K562 (cell line): Measurements from ENCODE around the gene PRPH2. TPM values are rescaled to one million over a fixed set of nuclear protein-coding genes. Genes with fewer than 3 reads are reported as not detected.
A peak's percentile ranks its signal among the peaks of the same experiment; 100 is the strongest.

Source experiments
- ARHGAP35 ChIP-seq: fragments of 450-650 bp; IDR thresholded peaks from 2 replicates; pipeline ENCODE4 v1.6.1; 2018; ENCODE audit not compliant: partially characterized antibody
- DDX20 ChIP-seq: fragments of 450-650 bp; IDR thresholded peaks from 2 replicates; pipeline ENCODE4 v1.6.1; 2016; ENCODE audit warnings: missing genetic modification characterization, low read depth, mild to moderate bottlenecking, missing compliant biosample characterization, moderate library complexity
- FUS ChIP-seq: fragments of 200-400 bp; formaldehyde crosslinking; optimal IDR thresholded peaks from 2 replicates; pipeline ENCODE3; 2017; ENCODE audit warnings: low read depth, low read length
- HDAC1 ChIP-seq, 2 experiments: fragments of 450-650 bp; IDR thresholded peaks; 2 replicates each; pipeline ENCODE4 v1.6.1; 2016 to 2017; ENCODE audit warnings: inconsistent platforms in 1 of 2, mild to moderate bottlenecking in 1 of 2, moderate library complexity in 1 of 2
- HOXB6 ChIP-seq: fragments of 250-450 bp; sonication (Bioruptor Pico); IDR thresholded peaks from 2 replicates; pipeline ENCODE4 v1.5.1; 2022; ENCODE audit warnings: mild to moderate bottlenecking, borderline replicate concordance
- MEIS2 ChIP-seq: fragments of 450-650 bp; IDR thresholded peaks from 2 replicates; pipeline ENCODE4 v1.6.1; 2014; ENCODE audit warnings: mild to moderate bottlenecking; ENCODE audit not compliant: partially characterized antibody
- MIER1 ChIP-seq: fragments of 450-650 bp; IDR thresholded peaks from 2 replicates; pipeline ENCODE4 v1.6.1; 2016; ENCODE audit warnings: antibody characterized with exemption, mild to moderate bottlenecking, low read depth
- NFIC ChIP-seq: fragments of 450-650 bp; IDR thresholded peaks from 2 replicates; pipeline ENCODE4 v1.6.1; 2017; ENCODE audit warnings: mild to moderate bottlenecking, inconsistent platforms
- PHF21A ChIP-seq: fragments of 450-650 bp; IDR thresholded peaks from 2 replicates; pipeline ENCODE4 v1.6.1; 2017; ENCODE audit warnings: low read depth, borderline replicate concordance
- POLR2AphosphoS5 ChIP-seq: IDR thresholded peaks from 2 replicates; pipeline ENCODE4 v1.6.1; 2011; ENCODE audit warnings: mild to moderate bottlenecking, low read depth, low read length, moderate library complexity; ENCODE audit not compliant: control insufficient read depth, insufficient read depth
- RUNX1 ChIP-seq: sonication (generic); IDR thresholded peaks from 2 replicates; pipeline ENCODE4 v1.6.1; 2016; ENCODE audit warnings: antibody characterized with exemption, low read depth
- SNRNP70 ChIP-seq: fragments of 200-400 bp; formaldehyde crosslinking; optimal IDR thresholded peaks from 2 replicates; pipeline ENCODE3; 2017; ENCODE audit warnings: low read depth, low read length
- SOX6 ChIP-seq: fragments of 450-650 bp; IDR thresholded peaks from 2 replicates; pipeline ENCODE4 v1.6.1; 2014; ENCODE audit warnings: mild to moderate bottlenecking
- STAT5B ChIP-seq: fragments of 250-450 bp; sonication (Bioruptor Pico); IDR thresholded peaks from 2 replicates; pipeline ENCODE4 v1.8.0; 2021; ENCODE audit warnings: mild to moderate bottlenecking, inconsistent platforms
- TCF7 ChIP-seq: sonication (generic); IDR thresholded peaks from 2 replicates; pipeline ENCODE4 v1.6.1; 2016; ENCODE audit warnings: antibody characterized with exemption, borderline replicate concordance
- ZBTB5 ChIP-seq: fragments of 450-650 bp; IDR thresholded peaks from 2 replicates; pipeline ENCODE4 v1.6.1; 2017; ENCODE audit warnings: antibody characterized with exemption
- ZNF165 ChIP-seq: fragments of 250-450 bp; sonication (Bioruptor Pico); IDR thresholded peaks from 2 replicates; pipeline ENCODE4 v1.4.0; 2020; ENCODE audit warnings: borderline replicate concordance
- ZNF311 ChIP-seq: fragments of 250-450 bp; sonication (Bioruptor Pico); IDR thresholded peaks from 2 replicates; pipeline ENCODE4 v1.4.0; 2020; ENCODE audit warnings: mild to moderate bottlenecking, moderate library complexity
- ZNF57 ChIP-seq: fragments of 450-650 bp; formaldehyde crosslinking; IDR thresholded peaks from 2 replicates; pipeline ENCODE4 v1.4.0; 2020; ENCODE audit warnings: mild to moderate bottlenecking, moderate library complexity
- polyA plus RNA-seq, 8 experiments: library from polyadenylated mRNA; depleted of rRNA in 4 of 8; stranded (reverse) in 5 of 8; unstranded in 3 of 8; fragments of >200 nt; fragmentation: Nextera tagmentation in 2 of 8; fragmentation: Illumina TruSeq in 1 of 8; extraction: Ambion mirVana in 2 of 8; extraction: Trizol in 1 of 8; gene quantifications; 2 replicates each; pipeline versions ENCODE4 v1.2.1 to v1.2.3, GENCODE V29; 2011 to 2014; ENCODE audit warnings: inconsistent platforms in 1 of 8, missing spikeins in 1 of 8
- total RNA-seq, 7 experiments: library from RNA; depleted of rRNA in 6 of 7; stranded (reverse); fragments of >200 nt in 6 of 7; fragmentation: Illumina TruSeq in 2 of 7; extraction: Trizol in 2 of 7; gene quantifications; 2 replicates each; pipeline versions ENCODE4 v1.2.1 to v1.2.3, GENCODE V29; 2011 to 2021; ENCODE audit warnings: low replicate concordance in 1 of 7
- TF ChIP-seq, protein P1 (sequence below): fragments of 150-350 bp; IDR thresholded peaks from 2 replicates; pipeline ENCODE4 v1.6.1; 2014; ENCODE audit warnings: low read depth, mild to moderate bottlenecking, low read length, borderline replicate concordance
- TF ChIP-seq, protein P2 (sequence below): fragments of 250-450 bp; sonication (Bioruptor Pico); IDR thresholded peaks from 2 replicates; pipeline ENCODE4 v1.5.0; 2020; ENCODE audit warnings: mild to moderate bottlenecking, borderline replicate concordance

PRPH2 gene
- total and polyA plus RNA-seq, 9 of the 15 experiments (the other 6 are each of a cell fraction or from before 2014, with no cell fraction given): 0.03 to 0.11 (median 0.03) TPM; not detected in 5

DNA sequence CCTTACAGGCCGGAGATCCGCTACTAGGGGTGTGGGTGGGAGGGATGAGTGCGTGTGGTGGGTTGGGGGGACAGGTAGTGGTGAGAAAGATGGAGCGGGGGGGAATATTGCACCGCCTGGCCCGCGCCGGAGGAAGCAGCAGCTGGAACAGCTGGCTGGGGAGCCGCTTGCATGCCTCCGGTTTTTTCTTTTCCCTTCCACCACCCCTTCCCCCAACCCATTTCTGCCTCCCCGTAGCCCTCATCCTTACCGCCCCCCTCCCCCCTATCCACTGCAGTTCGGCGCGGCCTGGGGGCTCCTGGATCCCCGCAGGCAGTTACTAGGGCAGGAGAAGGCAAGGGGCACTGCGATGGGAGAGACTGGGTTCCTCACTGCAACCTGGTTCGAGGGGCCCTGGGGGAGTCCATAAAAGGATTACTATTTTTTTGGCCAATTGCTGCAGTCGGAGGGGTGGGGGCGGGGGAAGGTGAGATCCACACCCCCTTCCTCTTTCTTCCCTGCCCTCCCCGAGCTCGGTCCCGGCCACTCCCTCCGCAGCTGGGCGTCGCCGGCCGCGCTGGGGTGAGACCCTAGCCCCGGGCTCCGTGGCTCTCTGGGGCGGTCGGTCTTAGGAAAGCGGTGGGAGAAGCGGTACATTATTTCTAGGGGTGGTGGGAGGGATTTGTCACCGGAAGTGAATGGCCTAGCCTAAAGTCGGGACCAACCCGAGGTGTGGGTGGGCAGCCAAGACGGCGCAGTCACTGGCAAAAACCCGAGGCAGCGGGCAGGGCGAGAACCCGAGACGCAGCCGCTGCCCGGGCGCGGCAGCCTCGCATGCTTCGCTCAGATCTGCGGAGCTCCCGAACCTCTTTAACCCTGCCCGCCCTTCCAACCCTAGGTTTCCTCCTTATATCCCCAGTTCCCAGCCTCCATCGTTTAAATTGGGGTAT, 24.3 kb upstream of the PRPH2 start (continued):
- TF ChIP-seq ZNF57 (peak; percentile 14; the same call in 1 of the 2 replicates), ARHGAP35 (no peak), HDAC1 (IDR thresholded peaks at IDR 0.05) (peak; percentile 57 to 76; a peak in 2 of 4 replicates), RUNX1 (no peak), TCF7 (no peak), FUS (no peak), SOX6 (no peak; the same call in 1 of the 2 replicates), SNRNP70 (no peak), POLR2AphosphoS5 (peak; percentile 74), HOXB6 (CRISPR knock-in tag) (no peak), STAT5B (CRISPR knock-in tag) (no peak), DDX20 (no peak), PHF21A (0 out of 2 replicates have a peak, but pooled peaks have one; percentile 9), NFIC (no peak; the same call in 1 of the 2 replicates), ZNF165 (no peak), MIER1 (no peak), ZNF311 (CRISPR knock-in tag) (no peak), MEIS2 (no peak), ZBTB5 (no peak)
- TF ChIP-seq, protein P1, sequence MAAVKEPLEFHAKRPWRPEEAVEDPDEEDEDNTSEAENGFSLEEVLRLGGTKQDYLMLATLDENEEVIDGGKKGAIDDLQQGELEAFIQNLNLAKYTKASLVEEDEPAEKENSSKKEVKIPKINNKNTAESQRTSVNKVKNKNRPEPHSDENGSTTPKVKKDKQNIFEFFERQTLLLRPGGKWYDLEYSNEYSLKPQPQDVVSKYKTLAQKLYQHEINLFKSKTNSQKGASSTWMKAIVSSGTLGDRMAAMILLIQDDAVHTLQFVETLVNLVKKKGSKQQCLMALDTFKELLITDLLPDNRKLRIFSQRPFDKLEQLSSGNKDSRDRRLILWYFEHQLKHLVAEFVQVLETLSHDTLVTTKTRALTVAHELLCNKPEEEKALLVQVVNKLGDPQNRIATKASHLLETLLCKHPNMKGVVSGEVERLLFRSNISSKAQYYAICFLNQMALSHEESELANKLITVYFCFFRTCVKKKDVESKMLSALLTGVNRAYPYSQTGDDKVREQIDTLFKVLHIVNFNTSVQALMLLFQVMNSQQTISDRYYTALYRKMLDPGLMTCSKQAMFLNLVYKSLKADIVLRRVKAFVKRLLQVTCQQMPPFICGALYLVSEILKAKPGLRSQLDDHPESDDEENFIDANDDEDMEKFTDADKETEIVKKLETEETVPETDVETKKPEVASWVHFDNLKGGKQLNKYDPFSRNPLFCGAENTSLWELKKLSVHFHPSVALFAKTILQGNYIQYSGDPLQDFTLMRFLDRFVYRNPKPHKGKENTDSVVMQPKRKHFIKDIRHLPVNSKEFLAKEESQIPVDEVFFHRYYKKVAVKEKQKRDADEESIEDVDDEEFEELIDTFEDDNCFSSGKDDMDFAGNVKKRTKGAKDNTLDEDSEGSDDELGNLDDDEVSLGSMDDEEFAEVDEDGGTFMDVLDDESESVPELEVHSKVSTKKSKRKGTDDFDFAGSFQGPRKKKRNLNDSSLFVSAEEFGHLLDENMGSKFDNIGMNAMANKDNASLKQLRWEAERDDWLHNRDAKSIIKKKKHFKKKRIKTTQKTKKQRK: no peak
- TF ChIP-seq, protein P2, sequence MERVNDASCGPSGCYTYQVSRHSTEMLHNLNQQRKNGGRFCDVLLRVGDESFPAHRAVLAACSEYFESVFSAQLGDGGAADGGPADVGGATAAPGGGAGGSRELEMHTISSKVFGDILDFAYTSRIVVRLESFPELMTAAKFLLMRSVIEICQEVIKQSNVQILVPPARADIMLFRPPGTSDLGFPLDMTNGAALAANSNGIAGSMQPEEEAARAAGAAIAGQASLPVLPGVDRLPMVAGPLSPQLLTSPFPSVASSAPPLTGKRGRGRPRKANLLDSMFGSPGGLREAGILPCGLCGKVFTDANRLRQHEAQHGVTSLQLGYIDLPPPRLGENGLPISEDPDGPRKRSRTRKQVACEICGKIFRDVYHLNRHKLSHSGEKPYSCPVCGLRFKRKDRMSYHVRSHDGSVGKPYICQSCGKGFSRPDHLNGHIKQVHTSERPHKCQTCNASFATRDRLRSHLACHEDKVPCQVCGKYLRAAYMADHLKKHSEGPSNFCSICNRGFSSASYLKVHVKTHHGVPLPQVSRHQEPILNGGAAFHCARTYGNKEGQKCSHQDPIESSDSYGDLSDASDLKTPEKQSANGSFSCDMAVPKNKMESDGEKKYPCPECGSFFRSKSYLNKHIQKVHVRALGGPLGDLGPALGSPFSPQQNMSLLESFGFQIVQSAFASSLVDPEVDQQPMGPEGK: no peak
